Measurements from ENCODE around the gene TTC39C. TPM values are rescaled to one million over a fixed set of nuclear protein-coding genes. Genes with fewer than 3 reads are reported as not detected.

TTC39C gene
- total RNA-seq, 1 experiment from 2014 or later = 24.7 TPM

- no peaks in the 10 kb centered on the region for H3K79me2 ChIP-seq (ENCODE audit: low read length)
- ChIA-PET CTCF (interaction anchor here (0.6 kb wide), 1 partner anchor 235 kb away, joined by 3 read pairs; no protein-coding TSS in a partner anchor), POLR2A (ENCODE audit: unreplicated experiment) (no interaction called here)
- no peaks in the 10 kb centered on the region for H3K9me2 ChIP-seq (replicated peaks; ENCODE audit: low read length)
- no peaks in the 10 kb centered on the region for H4K20me1 ChIP-seq (ENCODE audit: low read length)
- H3K4me1 ChIP-seq (ENCODE audit: insufficient read depth, low read length) = peaks cover 21% of the 10 kb centered on the region
- intact Hi-C loops (cut with micrococcal nuclease) = loop anchor here (5.0 kb wide), 2 partner anchors 63 to 293 kb away; no protein-coding TSS in a partner anchor
- no peak overlapping the region for H3K9ac ChIP-seq (ENCODE audit: low read length)
- DNase-seq (no peak), ATAC-seq (no peak)
- H3K27me3 ChIP-seq (ENCODE audit: low read length) = no peaks in the 10 kb centered on the region
- H3F3A ChIP-seq (ENCODE audit: low read length, unreplicated experiment) = no peaks in the 10 kb centered on the region
- no peak overlapping the region for H3K27ac ChIP-seq (ENCODE audit: low read length)
- H3K4me3 ChIP-seq (ENCODE audit: low read length) = no peak overlapping the region
- H2AFZ ChIP-seq (ENCODE audit: low read length) = no peak overlapping the region
- no peaks in the 10 kb centered on the region for H3K36me3 ChIP-seq (ENCODE audit: low read depth, low read length)
- TF ChIP-seq CTCF (conservative IDR thresholded peaks at IDR 0.05; ENCODE audit: low read depth, low read length) = no peak
- TF ChIP-seq EZH2phosphoT487 (IDR thresholded peaks at IDR 0.05; ENCODE audit: borderline replicate concordance, low read length) = no peak
- no peak for TF ChIP-seq EZH2 (IDR thresholded peaks at IDR 0.05; ENCODE audit: low read length, unreplicated experiment)
- no TSS peak for BruUV-seq (replicated peaks)
- no peak overlapping the region for H3K4me2 ChIP-seq (ENCODE audit: low read length)
- H3K9me3 ChIP-seq (ENCODE audit: low read length) = no peaks in the 10 kb centered on the region
These were observed 100.5 kb downstream of the TTC39C start for GRCh38 chr18:24114924-24115549.

- POLR2A ChIA-PET (ENCODE audit: unreplicated experiment) = no interaction called here
- TF ChIP-seq CTCF (conservative IDR thresholded peaks at IDR 0.05; ENCODE audit: low read depth, low read length) = no peak
- no peak for TF ChIP-seq EZH2 (IDR thresholded peaks at IDR 0.05; ENCODE audit: low read length, unreplicated experiment)
- TF ChIP-seq EZH2phosphoT487 (IDR thresholded peaks at IDR 0.05; ENCODE audit: borderline replicate concordance, low read length) = no peak
- CTCF ChIA-PET = no interaction called here
These were observed 101.1 kb downstream of the TTC39C start for GRCh38 chr18:24115628-24116027.

More at GRCh38 chr18:24115628-24116027, 101.1 kb downstream of the TTC39C start:
- Histone ChIP-seq H3K27ac (ENCODE audit: low read length) (no peak overlapping the region), H3K9me3 (ENCODE audit: low read length) (no peaks in the 10 kb centered on the region), H3K36me3 (ENCODE audit: low read depth, low read length) (no peaks in the 10 kb centered on the region), H3K79me2 (ENCODE audit: low read length) (no peaks in the 10 kb centered on the region), H3K4me3 (ENCODE audit: low read length) (no peak overlapping the region), H3K27me3 (ENCODE audit: low read length) (no peaks in the 10 kb centered on the region), H3K4me2 (ENCODE audit: low read length) (no peak overlapping the region), H4K20me1 (ENCODE audit: low read length) (no peaks in the 10 kb centered on the region), H3K9ac (ENCODE audit: low read length) (no peak overlapping the region), H3K9me2 (replicated peaks; ENCODE audit: low read length) (no peaks in the 10 kb centered on the region), H3K4me1 (ENCODE audit: insufficient read depth, low read length) (peaks cover 21% of the 10 kb centered on the region), H2AFZ (ENCODE audit: low read length) (no peak overlapping the region), H3F3A (ENCODE audit: low read length, unreplicated experiment) (no peaks in the 10 kb centered on the region)
- ATAC-seq (no peak), DNase-seq (no peak)
- intact Hi-C loops (cut with micrococcal nuclease) = loop anchor here (5.0 kb wide), 2 partner anchors 63 to 293 kb away; no protein-coding TSS in a partner anchor
- no TSS peak for BruUV-seq (replicated peaks)

Measured in PC-3 (cell line).